ENCODE data around the gene LRRC28. TPM values are rescaled to one million over a fixed set of nuclear protein-coding genes. Genes with fewer than 3 reads are reported as not detected.
A peak's percentile ranks its signal among the peaks of the same experiment; 100 is the strongest.

Gene LRRC28
- total RNA-seq, 2 experiments from 2014 or later, result 15.2 to 18.2 TPM

GRCh38 chr15:99326235-99326634 is 75.0 kb downstream of the LRRC28 start:
- POLR2A ChIA-PET, result no interaction called here

GRCh38 chr15:99328106-99329072 is 77.1 kb downstream of the LRRC28 start:
- Mint-ChIP-seq H3K36me3 (ENCODE audit: low read depth) (no peaks in the 10 kb centered on the region), H3K27ac (no peak overlapping the region), H3K4me1 (peaks cover 10% of the 10 kb centered on the region), H3K9me3 (ENCODE audit: low read depth) (no peaks in the 10 kb centered on the region), H3K27me3 (no peaks in the 10 kb centered on the region), H3K4me3 (no peak overlapping the region)
- no peak for ATAC-seq
- no peak for DNase-seq
- ChIA-PET POLR2A (no interaction called here), CTCF (no interaction called here)
- intact Hi-C loops (cut with DNase I, micrococcal nuclease), result no loop called here

More at GRCh38 chr15:99326235-99326634, 75.0 kb downstream of the LRRC28 start:
- Mint-ChIP-seq H3K4me1 (peaks cover 8% of the 10 kb centered on the region), H3K36me3 (ENCODE audit: low read depth) (no peaks in the 10 kb centered on the region), H3K9me3 (ENCODE audit: low read depth) (no peaks in the 10 kb centered on the region), H3K4me3 (no peak overlapping the region), H3K27me3 (no peaks in the 10 kb centered on the region), H3K27ac (no peak overlapping the region)
- no peak for DNase-seq
- CTCF ChIA-PET, result no interaction called here
- intact Hi-C loops (cut with DNase I, micrococcal nuclease), result no loop called here
- ATAC-seq, result no peak

- H3K27me3 Mint-ChIP-seq, result no peaks in the 10 kb centered on the region
- ATAC-seq (no peak), DNase-seq (no peak)
- peaks cover 2% of the 10 kb centered on the region for H3K4me1 Mint-ChIP-seq
- intact Hi-C loops (cut with DNase I, micrococcal nuclease), result loop anchor here in 1 of 2 experiments (5.0 kb wide), 1 partner anchor 51 kb away; no protein-coding TSS in a partner anchor
- no peak overlapping the region for H3K27ac Mint-ChIP-seq
- CTCF ChIA-PET, result no interaction called here
- no peak overlapping the region for H3K4me3 Mint-ChIP-seq
- POLR2A ChIA-PET, result no interaction called here
- no peaks in the 10 kb centered on the region for H3K9me3 Mint-ChIP-seq (ENCODE audit: low read depth)
- no peaks in the 10 kb centered on the region for H3K36me3 Mint-ChIP-seq (ENCODE audit: low read depth)
Observed at GRCh38 chr15:99331381-99331780, 80.1 kb downstream of the LRRC28 start.

- POLR2A ChIA-PET, result no interaction called here
- DNase-seq, result no peak
- intact Hi-C loops (cut with DNase I, micrococcal nuclease), result loop anchor here in 1 of 2 experiments (5.0 kb wide), 1 partner anchor 49 kb away; no protein-coding TSS in a partner anchor
Observed at GRCh38 chr15:99333413-99333812, 82.1 kb downstream of the LRRC28 start.

GRCh38 chr15:99333981-99334380 is 82.7 kb downstream of the LRRC28 start:
- Mint-ChIP-seq H3K27ac (no peak overlapping the region), H3K36me3 (ENCODE audit: low read depth) (no peaks in the 10 kb centered on the region), H3K9me3 (ENCODE audit: low read depth) (no peaks in the 10 kb centered on the region), H3K27me3 (no peaks in the 10 kb centered on the region), H3K4me3 (no peak overlapping the region), H3K4me1 (peaks cover 2% of the 10 kb centered on the region)
- intact Hi-C loops (cut with DNase I, micrococcal nuclease), result loop anchor here in 1 of 2 experiments (5.0 kb wide), 1 partner anchor 48 kb away; no protein-coding TSS in a partner anchor
- ChIA-PET POLR2A (no interaction called here), CTCF (interaction anchor here (0.7 to 1.6 kb wide), 4 partner anchors 12 to 371 kb away, joined by 3 to 7 read pairs (median 4); no protein-coding TSS in a partner anchor)
- DNase-seq, result no peak
- ATAC-seq, result no peak

More at GRCh38 chr15:99333413-99333812, 82.1 kb downstream of the LRRC28 start:
- Mint-ChIP-seq H3K9me3 (ENCODE audit: low read depth) (no peaks in the 10 kb centered on the region), H3K27ac (no peak overlapping the region), H3K27me3 (no peaks in the 10 kb centered on the region), H3K36me3 (ENCODE audit: low read depth) (no peaks in the 10 kb centered on the region), H3K4me1 (peaks cover 2% of the 10 kb centered on the region), H3K4me3 (no peak overlapping the region)
- peak; percentile 75 for ATAC-seq
- CTCF ChIA-PET, result interaction anchor here (0.7 to 1.6 kb wide), 4 partner anchors 11 to 371 kb away, joined by 3 to 7 read pairs (median 4); no protein-coding TSS in a partner anchor

GRCh38 chr15:99335508-99335907 is 84.2 kb downstream of the LRRC28 start:
- Mint-ChIP-seq H3K27ac (no peak overlapping the region), H3K27me3 (no peaks in the 10 kb centered on the region), H3K36me3 (ENCODE audit: low read depth) (no peaks in the 10 kb centered on the region), H3K9me3 (ENCODE audit: low read depth) (no peaks in the 10 kb centered on the region), H3K4me3 (no peak overlapping the region), H3K4me1 (peaks cover 2% of the 10 kb centered on the region)
- DNase-seq, result no peak
- intact Hi-C loops (cut with DNase I, micrococcal nuclease), result no loop called here
- POLR2A ChIA-PET, result no interaction called here
- CTCF ChIA-PET, result interaction anchor here (0.8 to 1.6 kb wide), 2 partner anchors 48 to 102 kb away, joined by 3 to 5 read pairs; no protein-coding TSS in a partner anchor
- ATAC-seq, result no peak

- ATAC-seq, result no peak
- CTCF ChIA-PET, result interaction anchor here (1.2 kb wide), 1 partner anchor 65 kb away, joined by 4 read pairs; no protein-coding TSS in a partner anchor
- no peaks in the 10 kb centered on the region for H3K9me3 Mint-ChIP-seq (ENCODE audit: low read depth)
- POLR2A ChIA-PET, result no interaction called here
- no peaks in the 10 kb centered on the region for H3K36me3 Mint-ChIP-seq (ENCODE audit: low read depth)
- H3K27ac Mint-ChIP-seq, result no peak overlapping the region
- H3K4me1 Mint-ChIP-seq, result no peaks in the 10 kb centered on the region
- DNase-seq, result no peak
- H3K4me3 Mint-ChIP-seq, result no peak overlapping the region
- no peaks in the 10 kb centered on the region for H3K27me3 Mint-ChIP-seq
- intact Hi-C loops (cut with DNase I, micrococcal nuclease), result no loop called here
Observed at GRCh38 chr15:99336794-99337193, 85.5 kb downstream of the LRRC28 start.

- H3K27ac Mint-ChIP-seq, result no peak overlapping the region
- POLR2A ChIA-PET, result no interaction called here
- DNase-seq (no peak), ATAC-seq (no peak)
- H3K36me3 Mint-ChIP-seq (ENCODE audit: low read depth), result no peaks in the 10 kb centered on the region
- CTCF ChIA-PET, result interaction anchor here (1.9 kb wide), 1 partner anchor 364 kb away, joined by 11 read pairs; no protein-coding TSS in a partner anchor
- no peak overlapping the region for H3K4me3 Mint-ChIP-seq
- no peaks in the 10 kb centered on the region for H3K27me3 Mint-ChIP-seq
- intact Hi-C loops (cut with DNase I, micrococcal nuclease), result loop anchor here in 1 of 2 experiments (10.0 kb wide), 1 partner anchor 224 kb away; the partner anchor contains the start of gene MEF2A
- no peaks in the 10 kb centered on the region for H3K9me3 Mint-ChIP-seq (ENCODE audit: low read depth)
- H3K4me1 Mint-ChIP-seq, result peaks cover 12% of the 10 kb centered on the region
Observed at GRCh38 chr15:99340347-99340746, 89.1 kb downstream of the LRRC28 start.

GRCh38 chr15:99341786-99342185 is 90.5 kb downstream of the LRRC28 start:
- Mint-ChIP-seq H3K27me3 (no peaks in the 10 kb centered on the region), H3K27ac (no peak overlapping the region), H3K4me3 (no peak overlapping the region), H3K36me3 (ENCODE audit: low read depth) (no peaks in the 10 kb centered on the region), H3K4me1 (peaks cover 12% of the 10 kb centered on the region), H3K9me3 (ENCODE audit: low read depth) (no peaks in the 10 kb centered on the region)
- intact Hi-C loops (cut with DNase I, micrococcal nuclease), result loop anchor here in 1 of 2 experiments (10.0 kb wide), 1 partner anchor 223 kb away; the partner anchor contains the start of gene MEF2A
- DNase-seq, result no peak
- ChIA-PET CTCF (interaction anchor here (0.6 to 1.9 kb wide), 3 partner anchors 15 to 405 kb away, joined by 3 to 11 read pairs (median 4); no protein-coding TSS in a partner anchor), POLR2A (no interaction called here)
- ATAC-seq, result no peak

- ChIA-PET CTCF (interaction anchor here (0.6 to 2.0 kb wide), 2 partner anchors 29 to 84 kb away, joined by 3 to 5 read pairs; no protein-coding TSS in a partner anchor), POLR2A (no interaction called here)
- no peaks in the 10 kb centered on the region for H3K36me3 Mint-ChIP-seq (ENCODE audit: low read depth)
- ATAC-seq (no peak), DNase-seq (no peak)
- H3K9me3 Mint-ChIP-seq (ENCODE audit: low read depth), result no peaks in the 10 kb centered on the region
- no peaks in the 10 kb centered on the region for H3K27me3 Mint-ChIP-seq
- H3K4me3 Mint-ChIP-seq, result no peak overlapping the region
- no peak overlapping the region for H3K27ac Mint-ChIP-seq
- peaks cover 12% of the 10 kb centered on the region for H3K4me1 Mint-ChIP-seq
- intact Hi-C loops (cut with DNase I, micrococcal nuclease), result loop anchor here in 1 of 2 experiments (10.0 kb wide), 1 partner anchor 222 kb away; the partner anchor contains the start of gene MEF2A
Observed at GRCh38 chr15:99343208-99343607, 91.9 kb downstream of the LRRC28 start.

GRCh38 chr15:99343881-99344551 is 92.7 kb downstream of the LRRC28 start:
- POLR2A ChIA-PET, result no interaction called here

More at GRCh38 chr15:99343881-99344551, 92.7 kb downstream of the LRRC28 start:
- Mint-ChIP-seq H3K4me1 (peaks cover 12% of the 10 kb centered on the region), H3K9me3 (ENCODE audit: low read depth) (no peaks in the 10 kb centered on the region), H3K27me3 (no peaks in the 10 kb centered on the region), H3K36me3 (ENCODE audit: low read depth) (no peaks in the 10 kb centered on the region), H3K27ac (peak overlapping the region; percentile 7), H3K4me3 (no peak overlapping the region)
- ATAC-seq (peak; percentile 90), DNase-seq (peak; percentile 71)
- intact Hi-C loops (cut with DNase I, micrococcal nuclease), result loop anchor here (1.0 to 10.0 kb wide), 4 partner anchors 27 to 363 kb away; partner anchors contain the start of gene MEF2A (in 1 of the 2)
- CTCF ChIA-PET, result interaction anchor here (0.8 to 2.0 kb wide), 6 partner anchors 18 to 360 kb away, joined by 3 to 12 read pairs (median 4); no protein-coding TSS in a partner anchor

Data from activated CD4-positive, alpha-beta T cell treated with anti-CD3 and anti-CD28 coated beads for 36 hours (primary cell).